A549 treated with CpdA at 1 μM for 4 hours (cell line): ENCODE results near the gene CINP. TPM values are rescaled to one million over a fixed set of nuclear protein-coding genes. Genes with fewer than 3 reads are reported as not detected.

Source experiments
- total RNA-seq: library from RNA; stranded (reverse); fragments of 200-300 nt; extraction: Qiagen RNA extraction; gene quantifications from 5 replicates; pipeline ENCODE4 v1.2.3, GENCODE V29; 2022; ENCODE audit warnings: low read depth

The CINP gene
- 55.0 to 61.5 TPM (median 59.1 TPM) in 5 replicates for total RNA-seq

DNA sequence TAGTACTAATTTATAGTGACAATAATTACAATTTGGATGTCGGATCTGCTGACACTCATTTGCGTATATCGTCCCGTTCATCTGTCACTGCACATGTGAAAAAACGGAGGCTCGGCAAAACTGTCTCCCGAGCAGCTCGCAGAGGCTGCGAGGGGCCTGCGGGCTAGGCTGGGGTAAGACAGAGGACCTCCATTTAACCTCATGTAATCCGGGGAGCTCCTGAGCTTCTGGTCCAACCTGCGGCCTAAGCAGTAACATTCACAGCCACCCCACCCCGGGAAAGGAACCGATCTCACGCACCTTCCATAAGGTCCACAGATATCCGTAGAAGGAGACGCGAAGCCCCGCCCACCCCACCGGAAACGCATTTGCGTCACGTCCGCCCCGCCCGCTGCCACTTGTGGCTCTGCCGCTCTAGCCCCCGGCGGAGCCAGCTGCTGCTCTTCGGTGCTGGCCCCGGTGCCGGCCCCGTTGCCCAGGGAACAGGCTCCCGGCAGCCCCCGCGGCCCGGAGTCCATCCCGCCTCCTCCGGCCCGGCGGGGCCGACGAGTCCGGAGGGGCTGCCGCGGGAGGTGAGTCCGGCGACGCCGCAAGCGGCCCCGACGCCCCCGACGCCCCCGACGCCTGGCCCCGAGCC is at the start of gene CINP, which contains the start of gene TECPR2:
TSS of gene CINP (minus strand) at position 346 of the 637 bp plus-strand sequence. CDS start at position 307, 39 bp downstream.
TSS of gene TECPR2 (plus strand) at position 397 of the 637 bp plus-strand sequence. CDS start 13,781 bp downstream, outside the sequence.

DNA sequence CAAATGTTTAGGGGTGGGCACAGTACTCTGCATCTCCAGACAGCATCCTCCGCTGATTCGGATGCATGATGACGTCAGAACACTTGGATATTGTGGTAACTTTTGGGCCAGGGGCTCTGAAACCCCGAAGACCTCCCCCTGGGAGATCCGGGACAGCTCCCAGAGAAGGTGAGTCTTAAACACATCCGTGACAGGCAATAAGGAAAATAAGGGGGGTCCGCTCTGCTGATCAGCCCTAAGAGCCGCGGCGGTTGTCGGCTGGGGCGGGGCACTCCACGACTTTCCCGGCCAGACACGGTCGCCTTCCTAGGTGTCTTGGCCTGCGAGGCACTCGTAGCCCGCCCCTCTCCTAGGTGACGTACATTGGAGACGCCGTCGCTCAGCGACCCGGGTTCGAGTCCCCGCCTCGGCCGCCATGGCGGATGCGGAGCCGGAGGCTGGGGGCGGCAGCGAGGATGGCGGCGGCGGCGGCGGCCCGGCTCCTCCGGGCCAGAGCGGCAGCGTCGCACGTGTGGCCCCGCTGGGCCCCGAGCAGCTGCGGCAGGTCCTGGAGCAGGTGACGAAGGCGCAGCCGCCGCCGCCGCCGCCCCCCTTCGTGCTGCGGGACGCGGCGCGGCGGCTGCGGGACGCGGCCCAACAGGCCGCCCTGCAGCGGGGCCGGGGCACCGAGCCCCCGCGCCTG is 43.2 kb downstream of the CINP start, which contains the start of gene ZNF839:
TSS of gene ZNF839 (plus strand) at position 396 of the 682 bp plus-strand sequence. CDS start at position 416, 20 bp downstream.

DNA sequence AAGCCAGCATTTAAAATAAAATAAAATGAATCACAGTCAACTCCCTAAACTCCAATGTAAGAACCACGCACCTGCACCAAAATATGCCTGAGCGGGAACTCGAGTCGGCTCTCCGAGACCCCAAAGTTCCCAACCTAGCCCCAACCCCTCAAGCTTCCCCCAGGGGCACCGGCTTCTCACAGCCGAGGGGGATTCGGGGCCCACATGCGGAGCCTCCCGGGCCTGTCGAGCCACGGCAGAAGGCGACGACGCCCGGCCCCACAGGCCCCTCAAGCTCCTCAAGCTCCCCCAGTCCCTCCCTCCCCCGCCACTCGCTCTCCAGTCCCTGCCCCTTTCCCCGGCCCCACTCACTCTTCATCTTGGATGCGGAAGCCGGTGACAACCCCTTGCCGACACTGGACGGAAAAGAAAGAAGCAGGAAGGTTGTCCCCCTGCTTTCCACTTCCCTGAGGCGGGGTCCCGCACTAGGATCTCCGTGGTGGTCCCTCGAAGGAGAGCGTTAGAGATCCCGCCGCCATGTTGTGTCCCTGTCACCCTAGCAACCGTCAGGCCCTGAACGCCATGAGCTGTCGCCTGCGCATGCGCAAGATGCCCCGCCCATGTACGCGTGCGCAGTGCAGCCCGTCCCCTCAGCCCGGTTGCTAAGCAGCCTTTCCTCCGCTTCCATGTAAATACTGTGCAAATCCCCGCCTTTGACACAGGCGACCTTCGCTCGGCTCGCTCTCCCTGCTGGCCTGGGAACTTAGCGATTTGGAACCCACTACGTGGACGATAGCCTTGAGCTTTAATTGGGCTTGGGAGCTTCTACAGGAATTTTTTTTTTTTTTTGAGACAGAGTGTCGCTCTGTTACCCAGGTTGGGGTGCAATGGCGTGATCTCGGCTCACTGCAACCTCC is 57.8 kb downstream of the CINP start, which contains the start of gene MOK:
TSS of gene MOK (minus strand) at position 554 of the 896 bp plus-strand sequence. CDS start at position 358, 196 bp downstream.

Other genes with a start within 250 kb of the CINP start
- gene WDR20, start 223.0 kb downstream of the CINP start, total RNA-seq = 21.8 to 23.6 TPM (median 22.5 TPM) in 5 replicates
- gene MOK, start 57.7 kb downstream of the CINP start, total RNA-seq = 22.5 to 30.9 TPM (median 25.5 TPM) in 5 replicates
- 5.3 to 6.7 TPM (median 5.8 TPM) in 5 replicates for gene ZNF839, start 43.1 kb downstream of the CINP start, total RNA-seq
- gene TECPR2, start 51 bp upstream of the CINP start, total RNA-seq = 6.1 to 9.1 TPM (median 8.0 TPM) in 5 replicates
- 4.4 to 13.2 TPM (median 9.6 TPM) in 5 replicates for gene ANKRD9, start 146.9 kb upstream of the CINP start, total RNA-seq
- 20.1 to 29.5 TPM (median 25.3 TPM) in 5 replicates for gene RCOR1, start 229.8 kb upstream of the CINP start, total RNA-seq